Fibroblast of mammary gland (primary cell): Measurements from ENCODE around the gene CTNNBIP1.

Source experiments
- DNase-seq: peaks from one replicate; pipeline ENCODE4 v3.0.0-alpha.2; 2010; ENCODE audit warnings: low read depth
- H3K4me3 ChIP-seq: 2 replicates; pipeline ENCODE4 v1.5.1; 2011; ENCODE audit warnings: low read depth, mild to moderate bottlenecking, low read length, moderate library complexity; ENCODE audit not compliant: control insufficient read depth
- CTCF ChIP-seq: conservative IDR thresholded peaks from 2 replicates; pipeline ENCODE4 v1.5.1; 2011; ENCODE audit warnings: low read depth, low read length, inconsistent platforms; ENCODE audit not compliant: control insufficient read depth, insufficient read depth

Gene CTNNBIP1

GRCh38 chr1:9894115-9894514, 16.0 kb downstream of the CTNNBIP1 start:
- no peak for DNase-seq
- no peak overlapping the region for H3K4me3 ChIP-seq
- no peak for TF ChIP-seq CTCF

- peak; percentile 90 for DNase-seq
- no peak overlapping the region for H3K4me3 ChIP-seq
- TF ChIP-seq CTCF, result no peak
Observed at GRCh38 chr1:9892563-9893528, 17.2 kb downstream of the CTNNBIP1 start.

- H3K4me3 ChIP-seq, result no peak overlapping the region
- peak; percentile 33 for DNase-seq
- TF ChIP-seq CTCF, result no peak
Observed at GRCh38 chr1:9891207-9891606, 18.9 kb downstream of the CTNNBIP1 start.

GRCh38 chr1:9890224-9890731, 19.8 kb downstream of the CTNNBIP1 start:
- TF ChIP-seq CTCF, result no peak
- DNase-seq, result peak; percentile 93
- H3K4me3 ChIP-seq, result no peak overlapping the region

GRCh38 chr1:9889411-9889810, 20.7 kb downstream of the CTNNBIP1 start:
- no peak for TF ChIP-seq CTCF

GRCh38 chr1:9888886-9889285, 21.2 kb downstream of the CTNNBIP1 start:
- TF ChIP-seq CTCF, result no peak
- no peak for DNase-seq
- H3K4me3 ChIP-seq, result no peak overlapping the region

More at GRCh38 chr1:9889411-9889810, 20.7 kb downstream of the CTNNBIP1 start:
- no peak for DNase-seq
- H3K4me3 ChIP-seq, result no peak overlapping the region
